LoVo (cell line): ENCODE data around the gene HBQ1.
"Not testable (repeated sequence)": the region's sequence is repeated elsewhere in the genome, so short reads cannot be mapped to it uniquely, and the experiment has no call there.

ENCODE experiments used
- DNase-seq: peaks from one replicate; pipeline ENCODE4 v3.0.0-alpha.2; 2016; ENCODE audit warnings: low spot score

The HBQ1 gene

GRCh38 chr16:180101-180675 lies at the start of gene HBQ1:
Gene HBQ1, plus strand, starts transcription at chr16:180459. Its CDS starts 28 bp downstream, at chr16:180487.
- DNase-seq, result no peak

DNA sequence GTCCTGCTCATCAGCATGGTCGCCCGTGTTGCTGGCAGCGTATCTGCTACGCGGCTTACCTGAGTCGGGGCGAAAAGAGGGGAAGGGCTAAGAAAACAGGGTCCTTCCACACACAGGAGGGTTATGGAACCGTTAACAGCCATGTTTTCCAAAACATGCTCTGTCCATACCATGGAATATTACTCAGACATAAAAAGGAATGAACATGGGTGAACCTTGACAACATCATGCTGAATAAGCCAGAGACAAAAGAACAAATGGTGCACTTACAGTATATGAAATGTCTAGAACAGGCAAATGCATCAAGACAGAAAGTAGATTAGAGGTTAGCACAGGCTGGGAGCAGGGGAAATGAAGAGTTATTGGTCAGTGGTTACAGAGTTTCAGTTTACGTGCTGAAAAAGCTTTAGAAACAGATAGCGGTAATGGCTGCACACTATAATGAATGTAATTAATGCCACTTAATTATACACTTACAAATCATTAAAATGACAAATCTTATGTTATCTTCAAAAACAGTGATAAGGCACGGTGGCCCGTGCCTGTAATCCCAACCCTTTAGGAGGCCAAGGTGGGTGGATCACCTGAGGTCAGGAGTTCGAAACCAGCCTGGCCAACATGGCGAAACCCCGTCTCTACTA lies 49.6 kb upstream of the HBQ1 start:
- no peak for DNase-seq

GRCh38 chr16:132120-132519 lies 48.1 kb upstream of the HBQ1 start:
- DNase-seq, result no peak

- no peak for DNase-seq
These were observed 46.5 kb upstream of the HBQ1 start for GRCh38 chr16:133716-134115.

DNA sequence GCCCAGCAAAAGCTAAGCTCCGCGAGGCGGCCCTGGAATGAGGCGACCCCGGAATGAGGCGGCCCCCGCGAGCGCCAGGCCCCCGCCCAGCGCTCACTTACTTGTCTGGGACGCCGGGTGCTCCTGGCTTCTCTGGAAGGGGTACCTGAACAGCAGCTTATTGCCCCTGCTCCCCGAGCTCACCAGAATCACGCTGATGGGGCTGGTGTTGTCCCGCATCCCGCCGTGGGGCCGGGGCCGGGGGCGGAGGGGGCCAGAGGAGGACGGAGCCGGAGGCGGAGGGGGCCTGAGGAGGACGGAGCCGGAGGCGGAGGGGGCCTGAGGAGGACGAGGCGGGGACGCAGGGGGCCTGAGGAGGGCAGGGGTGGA lies 42.2 kb upstream of the HBQ1 start:
- no peak for DNase-seq

DNA sequence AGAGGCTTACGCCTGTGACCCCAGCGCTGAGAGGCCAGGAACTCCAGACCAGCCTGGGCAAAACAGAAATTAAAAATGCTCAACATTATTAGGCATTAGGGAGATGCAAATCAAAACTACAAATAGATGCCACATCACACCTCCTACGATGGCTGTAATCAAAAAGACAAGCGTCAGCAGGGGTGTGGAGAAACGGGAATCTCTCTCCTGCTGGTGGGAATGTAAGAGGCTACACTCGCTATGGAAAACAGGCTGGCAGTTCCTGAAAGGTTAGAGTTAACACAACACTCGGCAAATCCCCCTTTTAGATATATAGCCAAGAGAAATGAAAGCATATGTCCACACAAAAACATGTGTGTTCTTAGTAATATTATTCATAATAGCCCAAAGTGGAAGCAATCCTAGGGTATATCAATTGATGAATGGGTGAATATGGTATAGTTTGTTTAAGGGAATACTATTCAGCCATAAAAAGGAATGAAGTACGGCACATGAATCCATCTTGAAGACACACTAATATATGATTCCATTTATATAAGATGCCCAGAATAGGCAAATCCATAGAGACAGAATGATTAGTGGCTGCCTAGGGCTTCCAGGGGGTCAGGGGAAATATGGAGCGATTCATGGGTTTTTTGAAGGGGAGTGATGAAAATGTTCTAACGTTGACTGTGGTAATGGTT lies 39.9 kb upstream of the HBQ1 start:
- no peak for DNase-seq

GRCh38 chr16:142405-142967 lies 37.8 kb upstream of the HBQ1 start:
- no peak for DNase-seq

GRCh38 chr16:143047-143446 lies 37.2 kb upstream of the HBQ1 start:
- DNase-seq, result no peak

GRCh38 chr16:143456-143855 lies 36.8 kb upstream of the HBQ1 start:
- no peak for DNase-seq

- no peak for DNase-seq
These were observed 35.4 kb upstream of the HBQ1 start for GRCh38 chr16:144797-145252.

DNA sequence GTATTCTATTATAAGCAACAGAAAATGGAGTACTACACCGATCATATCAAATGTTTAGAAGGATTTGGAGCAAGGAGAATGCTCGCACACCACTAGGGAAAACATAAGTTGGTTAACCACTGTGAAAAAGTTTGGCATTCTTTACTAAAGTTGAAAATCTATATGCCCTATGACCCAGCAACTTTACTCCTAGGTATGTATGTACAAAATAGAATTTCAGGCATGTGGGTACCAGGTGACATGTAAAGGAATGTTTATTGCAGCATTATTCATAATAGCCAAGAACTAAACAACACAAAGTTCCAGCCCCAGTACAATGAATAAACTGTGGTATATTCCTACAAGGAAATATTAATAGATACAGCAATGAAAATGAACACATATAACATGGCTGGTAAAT lies 33.6 kb upstream of the HBQ1 start:
- no peak for DNase-seq

DNA sequence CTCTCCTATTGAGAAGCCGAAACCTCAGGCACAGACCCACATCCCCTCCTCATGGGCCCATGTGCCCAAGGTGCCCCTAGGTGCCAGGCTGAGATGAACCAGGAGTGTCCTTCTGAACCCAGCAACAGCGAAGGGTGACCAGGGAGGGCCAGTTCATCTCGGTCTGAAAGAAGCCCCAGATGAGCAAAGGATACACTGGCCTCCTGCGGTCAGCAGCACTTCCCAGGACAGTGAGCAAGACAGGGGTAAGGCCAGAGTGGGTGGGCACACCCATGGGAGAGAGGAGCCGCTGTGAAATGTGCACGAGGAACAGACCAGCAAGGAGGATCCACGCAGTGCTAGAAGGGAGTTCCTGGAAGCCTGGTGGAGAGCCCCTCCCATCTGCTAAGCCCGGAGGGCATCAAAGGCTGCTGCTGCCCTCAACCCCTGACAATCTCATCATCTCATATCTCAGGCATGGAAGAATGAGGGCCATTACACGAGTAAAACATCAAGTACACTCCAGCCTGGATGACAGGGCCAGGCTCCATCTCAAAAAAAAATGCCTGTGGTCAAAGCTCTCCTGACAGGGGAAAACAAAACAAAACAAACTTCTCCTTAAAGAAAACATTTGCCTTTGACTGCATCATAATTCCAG lies 31.1 kb upstream of the HBQ1 start:
- no peak for DNase-seq

GRCh38 chr16:152141-153128 lies 27.8 kb upstream of the HBQ1 start, which contains the start of gene HBZ:
Gene HBZ, plus strand, starts transcription at chr16:152644. Its CDS starts 266 bp downstream, at chr16:152910.
- DNase-seq, result no peak

- not testable (repeated sequence) for DNase-seq
These were observed 27.1 kb upstream of the HBQ1 start for GRCh38 chr16:153129-153521.

DNA sequence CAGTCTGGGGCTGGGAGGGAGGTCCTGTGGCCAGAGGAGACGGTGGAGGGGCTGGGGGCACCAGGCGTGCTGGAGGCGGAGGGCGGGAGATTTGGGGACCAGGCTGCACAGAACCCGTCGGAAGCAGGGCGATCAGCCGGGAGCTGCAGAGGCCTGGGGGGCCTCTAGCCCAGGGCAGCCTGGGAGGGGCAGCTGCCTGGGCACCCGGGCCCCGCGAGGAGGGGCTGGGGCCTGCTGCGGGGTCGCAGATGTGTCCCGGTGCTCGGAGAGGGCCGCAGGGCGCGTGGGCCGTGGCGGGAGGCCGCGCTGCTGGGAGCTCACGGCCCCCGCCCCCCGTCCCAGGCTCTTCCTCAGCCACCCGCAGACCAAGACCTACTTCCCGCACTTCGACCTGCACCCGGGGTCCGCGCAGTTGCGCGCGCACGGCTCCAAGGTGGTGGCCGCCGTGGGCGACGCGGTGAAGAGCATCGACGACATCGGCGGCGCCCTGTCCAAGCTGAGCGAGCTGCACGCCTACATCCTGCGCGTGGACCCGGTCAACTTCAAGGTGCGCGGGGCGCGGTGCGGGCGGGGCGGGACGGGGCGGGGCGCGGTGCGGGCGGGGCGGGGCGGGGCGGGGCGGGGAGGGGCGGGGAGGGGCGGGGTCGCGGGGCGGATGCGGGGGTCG lies 26.6 kb upstream of the HBQ1 start:
- not testable (repeated sequence) for DNase-seq

DNA sequence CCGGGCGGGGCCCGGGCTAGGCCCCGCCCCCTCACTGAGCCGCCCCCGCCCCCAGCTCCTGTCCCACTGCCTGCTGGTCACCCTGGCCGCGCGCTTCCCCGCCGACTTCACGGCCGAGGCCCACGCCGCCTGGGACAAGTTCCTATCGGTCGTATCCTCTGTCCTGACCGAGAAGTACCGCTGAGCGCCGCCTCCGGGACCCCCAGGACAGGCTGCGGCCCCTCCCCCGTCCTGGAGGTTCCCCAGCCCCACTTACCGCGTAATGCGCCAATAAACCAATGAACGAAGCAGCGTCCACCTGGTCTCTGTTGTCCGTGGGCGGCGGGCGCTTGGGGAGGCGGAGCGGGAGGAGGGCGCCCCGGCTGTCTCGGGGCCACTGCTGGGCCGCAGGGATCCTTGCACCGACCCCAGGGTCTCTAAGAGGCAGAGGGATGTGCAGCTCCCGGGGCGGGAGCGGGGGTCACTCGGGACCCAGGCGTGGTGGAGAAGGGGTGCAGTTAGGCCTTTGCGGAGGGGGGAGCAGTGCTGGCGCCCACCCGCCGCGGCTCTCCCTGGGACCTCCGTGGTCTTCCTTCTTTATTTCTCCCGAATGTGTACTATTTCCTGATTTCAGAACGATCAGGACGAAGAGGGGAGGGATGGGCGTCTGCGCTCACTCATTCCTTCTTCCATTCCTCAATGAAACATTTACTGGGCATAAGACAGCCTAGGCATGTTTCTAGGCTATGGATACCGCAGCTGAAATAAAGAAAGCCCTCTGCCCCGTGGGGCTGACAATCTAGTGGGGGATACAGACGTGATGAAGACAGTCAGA lies 25.8 kb upstream of the HBQ1 start:
- no peak for DNase-seq

DNA sequence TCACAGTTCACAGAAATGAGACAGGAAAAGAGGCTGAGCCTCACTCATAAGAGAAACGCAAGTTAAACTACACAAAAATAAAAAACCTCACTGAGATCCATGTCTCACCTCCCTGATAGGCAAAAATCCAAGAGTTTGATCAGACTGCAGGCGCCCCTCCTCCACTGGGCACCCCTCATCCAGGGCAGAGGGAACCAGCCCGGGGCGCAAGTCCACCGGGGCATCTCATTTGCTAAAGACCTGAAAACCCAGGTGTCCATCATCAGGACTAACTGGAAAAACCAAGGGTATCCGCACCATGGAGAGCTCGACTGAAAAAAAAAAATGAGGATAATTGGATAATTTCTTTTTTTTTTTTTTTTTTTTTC lies 25.2 kb upstream of the HBQ1 start:
- no peak for DNase-seq

GRCh38 chr16:159136-159849 lies 21.0 kb upstream of the HBQ1 start:
- DNase-seq, result no peak

- DNase-seq, result not testable (repeated sequence)
These were observed 20.0 kb upstream of the HBQ1 start for GRCh38 chr16:160242-160641.
